SH-SY5Y (cell line): ENCODE results near the gene GK2.

Experiments
- GATA2 ChIP-seq: IDR thresholded peaks from 2 replicates; pipeline ENCODE4 v1.6.1; 2011; ENCODE audit warnings: mild to moderate bottlenecking, low read depth, low read length
- GATA3 ChIP-seq: IDR thresholded peaks from 2 replicates; pipeline ENCODE4 v1.6.1; 2011; ENCODE audit warnings: low read depth, mild to moderate bottlenecking, low read length, moderate library complexity

- TF ChIP-seq GATA3 (no peak), GATA2 (no peak)
Measured at GRCh38 chr4:79455216-79455615, 47.2 kb upstream of the GK2 start.
